GM18505 (cell line): ENCODE data around the gene LRP1B.
A peak's percentile ranks its signal among the peaks of the same experiment; 100 is the strongest.

ENCODE experiments used
- ATAC-seq: cut with Tn5 transposase; IDR thresholded peaks from one replicate; pipeline ENCODE4 v1.9.1; 2021; ENCODE audit not compliant: unreplicated experiment
- POLR2A ChIP-seq: IDR thresholded peaks from 4 replicates; pipeline ENCODE4 v1.6.1; 2011; ENCODE audit warnings: borderline replicate concordance; ENCODE audit not compliant: insufficient read depth, insufficient read length; ENCODE audit errors: extremely low read depth

LRP1B gene

DNA sequence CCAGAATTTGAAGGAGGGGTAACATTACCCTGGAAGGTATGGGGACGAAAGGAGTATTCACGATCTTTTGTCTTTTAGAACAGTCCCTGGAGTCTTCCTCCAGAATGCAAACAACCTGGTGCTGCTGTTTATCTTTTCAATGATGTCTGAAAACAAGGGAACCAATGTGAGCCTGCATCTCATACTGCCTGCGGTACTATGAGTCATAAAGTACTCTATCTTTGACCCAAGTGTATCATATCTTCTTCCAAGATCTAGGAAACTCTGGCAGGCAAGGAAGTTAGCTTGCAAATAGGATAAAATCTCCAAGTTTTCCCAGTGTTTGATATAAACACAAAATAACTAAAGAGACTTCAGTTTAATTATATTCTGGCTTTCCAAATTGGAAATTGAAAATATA is 968.5 kb downstream of the LRP1B start:
- ATAC-seq = no peak
- TF ChIP-seq POLR2A = no peak

DNA sequence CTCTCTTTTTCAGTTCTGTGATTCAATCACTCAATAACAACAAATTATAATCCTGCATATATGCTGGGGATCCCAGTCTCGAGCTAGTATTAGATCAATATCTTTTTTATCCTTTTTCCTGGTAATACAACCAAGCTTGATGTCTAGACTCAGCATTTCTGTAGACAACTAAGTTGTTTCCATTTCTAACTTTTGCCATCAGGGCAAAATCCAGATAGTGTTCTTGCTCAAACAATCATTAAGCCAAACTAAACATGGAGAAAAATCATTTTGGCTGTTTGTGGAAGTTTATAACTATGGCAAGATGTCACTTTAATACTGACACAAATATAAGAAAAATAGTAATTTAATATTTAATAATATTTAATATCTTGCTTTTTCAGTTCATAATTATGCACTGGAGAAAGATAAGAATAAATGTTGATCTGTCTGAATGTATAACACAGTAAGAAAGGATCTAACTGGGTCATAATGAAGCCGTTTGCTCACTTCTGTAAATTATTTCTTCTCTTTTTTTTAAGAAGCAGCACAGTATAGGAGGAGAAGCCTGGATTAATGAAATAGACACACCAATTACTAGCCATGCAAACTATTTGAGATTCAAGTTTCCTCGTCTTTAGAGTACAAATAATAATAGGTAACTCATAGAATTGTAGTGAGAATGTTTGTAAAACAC is 979.1 kb downstream of the LRP1B start:
- ATAC-seq = no peak
- no peak for TF ChIP-seq POLR2A

DNA sequence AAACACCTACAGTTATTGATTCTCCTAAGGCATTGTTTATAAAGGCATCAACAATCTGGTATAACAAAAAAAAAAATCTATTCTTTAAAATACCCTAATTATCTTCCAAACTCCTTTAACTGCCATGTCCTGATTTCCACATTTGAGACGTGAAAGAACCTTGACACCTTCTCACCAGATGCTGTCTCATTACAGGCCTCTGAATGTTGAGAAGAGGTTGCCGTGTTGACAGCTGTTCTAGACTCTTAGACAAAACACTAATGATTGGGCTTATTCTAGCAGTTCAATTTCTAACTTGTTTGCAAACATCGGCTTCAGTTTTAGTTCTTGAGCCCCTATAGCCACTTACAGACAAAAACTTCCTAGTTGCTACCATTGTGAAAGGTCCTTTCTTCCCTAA is 988.8 kb downstream of the LRP1B start:
- no peak for ATAC-seq
- TF ChIP-seq POLR2A = no peak

DNA sequence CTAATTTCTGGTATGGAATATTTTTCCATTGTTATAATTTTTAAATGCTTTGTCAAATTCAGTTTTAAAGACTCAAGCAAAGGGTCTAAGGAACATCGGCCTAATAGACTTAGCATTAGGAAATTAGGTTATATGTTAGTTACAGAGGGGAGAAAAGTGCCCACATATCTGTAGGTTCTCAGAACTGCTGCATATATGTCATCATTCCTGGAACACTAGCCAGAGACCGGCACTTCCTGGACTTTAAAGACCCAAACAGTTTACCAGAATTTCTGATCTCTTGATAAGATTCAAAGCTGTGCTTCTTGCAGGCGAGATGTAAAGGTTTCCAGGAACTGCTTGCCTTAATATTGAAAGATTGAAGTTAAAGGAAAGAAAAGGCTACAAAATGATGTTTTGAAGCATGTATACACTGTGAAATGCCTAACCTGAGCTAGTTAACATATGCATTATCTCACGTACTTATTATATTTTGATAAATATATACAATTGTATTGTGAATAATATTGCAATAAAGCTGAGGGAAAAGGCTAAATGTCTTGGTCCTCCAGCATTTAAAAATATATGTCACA is 993.6 kb downstream of the LRP1B start:
- TF ChIP-seq POLR2A = no peak
- no peak for ATAC-seq

DNA sequence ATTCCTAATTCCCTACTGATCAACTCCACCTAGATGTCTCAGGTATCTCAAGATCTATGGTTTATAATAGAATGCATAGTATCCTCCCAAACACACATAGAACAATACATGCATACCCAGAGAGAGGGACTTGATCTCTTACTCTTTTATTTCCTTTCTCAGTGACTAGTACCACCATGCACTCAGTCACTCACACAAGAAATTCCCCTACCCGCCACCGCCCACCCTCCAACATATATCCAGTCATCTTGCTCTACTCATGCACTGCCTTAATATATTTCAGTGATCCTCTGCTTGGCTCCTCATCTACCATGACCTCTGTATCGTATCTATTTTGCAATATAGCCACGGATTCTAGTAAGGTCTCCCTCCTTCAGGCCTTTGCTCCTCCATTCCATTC is 996.9 kb downstream of the LRP1B start:
- no peak for ATAC-seq
- TF ChIP-seq POLR2A = no peak

DNA sequence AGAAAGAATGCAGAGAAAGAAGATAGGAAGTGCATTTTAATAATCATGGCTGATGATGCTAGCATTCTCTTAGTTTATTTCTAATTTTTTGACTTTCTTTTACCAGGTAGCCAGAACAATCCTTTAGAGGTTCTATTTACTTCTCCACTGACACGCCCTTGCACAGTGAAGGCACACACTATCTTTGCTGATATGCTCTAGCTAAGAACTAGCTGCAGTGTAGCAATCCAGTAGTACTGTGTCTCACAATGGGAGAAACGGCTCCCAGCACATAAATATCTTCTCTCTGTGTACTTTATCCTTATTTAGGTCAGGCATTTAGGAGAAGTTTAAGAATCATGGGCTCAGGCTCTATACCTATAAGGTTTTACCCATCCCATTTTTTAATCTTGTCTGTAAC is 1005.4 kb downstream of the LRP1B start:
- no peak for ATAC-seq
- TF ChIP-seq POLR2A = no peak

DNA sequence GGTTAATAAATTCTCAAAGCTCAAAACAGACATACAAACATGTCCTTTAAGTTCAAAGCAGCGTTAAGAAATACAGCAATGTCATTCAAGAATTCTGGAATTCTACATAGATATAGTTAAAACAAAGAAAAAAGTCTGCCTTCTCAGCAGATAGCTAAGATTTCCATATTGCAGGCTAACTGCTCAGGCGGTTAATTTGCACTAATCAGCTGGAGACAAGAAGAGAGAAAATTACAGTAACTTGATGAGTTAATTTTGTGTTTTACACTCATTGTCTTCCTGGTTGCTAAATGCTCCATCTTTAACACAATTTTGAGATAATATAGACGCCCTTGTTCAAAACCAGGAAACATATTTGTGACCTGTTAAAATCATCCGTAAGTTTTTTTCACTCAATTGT is 1012.0 kb downstream of the LRP1B start:
- no peak for ATAC-seq
- TF ChIP-seq POLR2A = no peak

DNA sequence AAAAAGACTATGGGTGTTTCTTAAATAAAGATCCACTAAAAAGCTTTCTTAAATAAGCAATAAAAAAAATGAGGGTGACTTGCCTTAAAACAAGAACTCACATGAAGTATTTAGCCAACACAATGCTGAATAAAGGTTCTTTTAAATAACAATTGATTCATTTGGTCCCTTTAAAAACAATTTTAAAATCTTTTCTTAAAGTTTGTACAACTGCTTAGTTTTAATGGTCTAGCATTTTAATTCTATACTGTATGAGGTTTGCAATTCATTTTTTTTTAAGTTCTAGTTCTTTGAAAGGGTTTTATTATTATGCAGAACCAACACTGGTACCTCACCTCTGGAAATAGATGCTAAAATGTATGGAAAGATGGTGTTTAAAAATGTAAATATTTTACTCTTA is 1017.5 kb downstream of the LRP1B start:
- no peak for ATAC-seq
- TF ChIP-seq POLR2A = no peak

DNA sequence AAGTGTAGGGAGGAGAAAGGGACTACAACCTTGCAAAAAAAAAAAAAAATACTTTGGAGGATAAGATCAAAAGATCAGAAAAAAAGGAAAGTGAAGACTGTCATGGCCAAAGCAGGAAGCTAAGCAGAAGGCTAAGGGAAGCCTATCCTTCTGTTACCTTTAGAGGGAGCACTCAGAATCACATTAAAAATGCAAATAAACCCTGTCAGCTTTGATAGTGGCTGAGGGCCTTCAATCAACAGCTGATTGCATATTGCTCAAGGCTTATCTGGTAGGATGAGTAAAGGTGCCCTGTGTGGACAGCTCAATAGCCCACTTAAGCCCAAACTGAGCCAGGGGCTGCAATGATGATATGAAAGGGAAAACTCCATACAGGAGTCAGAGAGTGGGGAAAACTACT is 1021.2 kb downstream of the LRP1B start:
- TF ChIP-seq POLR2A = no peak
- peak; percentile 79 for ATAC-seq

DNA sequence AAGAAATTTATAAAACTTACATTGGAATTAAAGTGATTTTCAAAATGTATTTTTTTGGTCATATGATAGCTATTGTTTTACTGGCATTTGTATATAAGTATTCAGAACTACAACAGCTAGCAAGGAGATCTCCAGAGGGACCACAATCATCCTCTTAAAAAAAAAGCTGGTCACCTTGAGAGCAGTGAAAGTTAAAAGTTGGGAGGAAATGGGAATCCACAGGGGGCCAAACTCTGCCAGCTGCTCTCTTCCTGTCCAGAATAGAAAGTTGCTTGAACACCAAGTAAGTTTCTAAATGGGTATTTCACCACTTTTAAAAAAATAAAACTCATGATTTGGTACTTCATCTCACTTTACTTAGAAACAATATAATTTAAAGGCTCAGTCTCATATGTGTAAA is 1025.1 kb downstream of the LRP1B start:
- no peak for ATAC-seq
- no peak for TF ChIP-seq POLR2A

DNA sequence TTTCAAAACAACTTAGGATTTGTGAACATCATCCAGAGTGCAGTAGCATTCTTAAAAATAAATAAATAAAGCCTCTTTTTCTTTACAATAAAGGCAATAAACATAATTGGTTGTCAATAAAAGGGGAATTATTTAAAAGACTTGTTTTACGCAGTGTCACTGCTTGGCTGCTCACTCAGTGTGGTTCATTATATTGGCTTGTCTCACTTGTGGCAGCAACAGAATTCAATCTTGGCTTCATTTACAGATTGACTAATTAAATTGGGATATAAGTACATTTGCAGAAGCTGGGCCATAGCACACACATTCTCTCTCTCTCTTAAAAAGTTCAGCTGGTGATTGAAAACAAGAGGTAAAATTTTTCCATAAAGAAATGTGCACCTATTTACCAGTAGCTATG is 1027.6 kb downstream of the LRP1B start:
- no peak for TF ChIP-seq POLR2A
- ATAC-seq = no peak

DNA sequence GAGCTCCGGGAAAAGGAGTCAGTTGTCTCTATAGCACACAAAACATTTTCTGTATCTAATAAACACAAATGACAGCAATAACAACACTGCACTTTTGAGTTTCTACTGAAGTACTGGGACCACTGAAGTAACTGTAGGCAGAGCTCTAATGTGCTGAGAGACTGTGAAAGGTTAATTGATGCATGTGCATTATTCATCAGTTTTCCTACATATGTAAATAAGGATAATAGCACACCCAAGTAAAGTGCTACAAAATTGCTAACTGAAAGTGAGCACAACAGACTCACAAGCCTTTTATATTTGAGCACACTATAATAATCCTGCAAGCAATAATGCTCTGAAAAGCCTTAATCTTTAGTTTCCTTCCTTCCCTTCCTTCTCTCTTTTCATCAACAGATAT is 1051.6 kb downstream of the LRP1B start:
- ATAC-seq = no peak
- no peak for TF ChIP-seq POLR2A

DNA sequence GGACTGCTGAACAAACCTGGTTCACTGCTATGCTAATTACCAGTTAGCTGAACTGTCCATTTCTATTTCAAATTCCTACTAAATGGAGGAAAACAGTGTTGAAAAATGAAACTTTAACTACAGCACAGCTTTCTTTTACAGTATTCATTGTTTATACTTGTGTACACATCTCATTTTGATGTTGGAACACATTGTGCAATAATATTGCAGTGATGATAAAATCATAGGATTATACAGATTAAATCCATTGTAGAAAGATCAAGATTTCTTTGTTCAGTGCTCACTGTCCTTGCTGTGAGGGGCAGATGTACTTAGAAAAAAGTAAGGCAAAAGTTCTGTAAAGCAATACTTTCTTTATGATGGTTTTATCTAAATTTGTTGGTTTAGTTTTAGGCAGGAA is 1055.1 kb downstream of the LRP1B start:
- no peak for TF ChIP-seq POLR2A
- no peak for ATAC-seq

DNA sequence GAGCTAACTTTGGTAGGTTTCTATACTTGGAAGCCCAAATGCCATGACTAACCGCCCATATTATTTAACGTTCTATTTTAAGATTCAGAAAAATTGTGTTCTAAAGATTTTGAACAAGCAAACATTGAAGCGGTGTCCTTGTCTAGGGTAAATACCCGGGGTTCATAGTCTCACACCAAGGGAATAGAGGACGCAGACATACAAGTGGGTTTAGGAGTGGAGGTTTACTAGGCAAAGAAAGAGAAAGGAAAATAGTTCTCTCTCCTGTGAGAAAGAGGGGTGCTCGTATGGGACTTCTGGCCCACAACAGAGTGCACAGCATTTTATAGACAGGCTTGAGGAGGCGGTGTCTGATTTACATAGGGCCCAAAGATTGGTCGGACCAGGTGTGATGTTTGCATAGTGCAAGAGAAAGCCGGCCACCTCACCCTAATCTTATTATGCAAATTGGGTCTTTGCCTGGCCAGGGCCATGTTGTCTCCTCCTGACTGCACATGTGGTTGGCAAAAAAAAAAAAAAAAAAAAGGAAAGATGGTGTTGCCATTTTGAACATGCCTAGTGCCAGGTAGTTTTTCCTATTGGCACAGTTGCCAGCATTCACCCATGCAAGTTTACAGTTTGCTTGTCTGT is 1062.6 kb downstream of the LRP1B start:
- no peak for ATAC-seq
- no peak for TF ChIP-seq POLR2A
